M059J (cell line): ENCODE data around the gene TTLL8. TPM values are rescaled to one million over a fixed set of nuclear protein-coding genes. Genes with fewer than 3 reads are reported as not detected.

Experiments
- DNase-seq: peaks from one replicate; pipeline ENCODE4 v3.0.0-alpha.2; 2012; ENCODE audit warnings: low read depth
- total RNA-seq: library from RNA; depleted of rRNA; stranded (reverse); fragments of >200 nt; shearing (Covaris generic); gene quantifications from 2 replicates; pipeline ENCODE4 v1.2.3, GENCODE V29; 2014

Gene TTLL8
- total RNA-seq, 1 experiment from 2014 or later: not detected

DNA sequence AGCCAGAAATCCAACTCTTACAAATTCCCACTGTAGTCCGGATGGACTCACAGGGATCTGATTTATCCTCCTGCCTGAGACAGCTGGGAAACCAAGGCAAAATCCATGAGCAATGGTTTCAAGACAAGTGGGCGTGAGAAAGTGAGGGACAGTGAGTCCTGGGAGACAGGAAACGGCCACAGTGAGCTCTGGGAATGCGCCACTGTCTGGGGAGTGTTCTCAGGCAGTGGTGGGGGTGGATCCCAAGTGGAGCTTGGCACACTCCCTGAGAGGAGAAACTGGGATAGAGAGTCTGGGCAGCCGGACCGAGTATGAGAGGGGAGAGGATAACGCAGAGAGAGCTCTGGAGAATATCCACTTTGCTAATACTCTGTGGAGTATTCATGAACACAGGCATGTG is 55.3 kb downstream of the TTLL8 start:
- DNase-seq: no peak

DNA sequence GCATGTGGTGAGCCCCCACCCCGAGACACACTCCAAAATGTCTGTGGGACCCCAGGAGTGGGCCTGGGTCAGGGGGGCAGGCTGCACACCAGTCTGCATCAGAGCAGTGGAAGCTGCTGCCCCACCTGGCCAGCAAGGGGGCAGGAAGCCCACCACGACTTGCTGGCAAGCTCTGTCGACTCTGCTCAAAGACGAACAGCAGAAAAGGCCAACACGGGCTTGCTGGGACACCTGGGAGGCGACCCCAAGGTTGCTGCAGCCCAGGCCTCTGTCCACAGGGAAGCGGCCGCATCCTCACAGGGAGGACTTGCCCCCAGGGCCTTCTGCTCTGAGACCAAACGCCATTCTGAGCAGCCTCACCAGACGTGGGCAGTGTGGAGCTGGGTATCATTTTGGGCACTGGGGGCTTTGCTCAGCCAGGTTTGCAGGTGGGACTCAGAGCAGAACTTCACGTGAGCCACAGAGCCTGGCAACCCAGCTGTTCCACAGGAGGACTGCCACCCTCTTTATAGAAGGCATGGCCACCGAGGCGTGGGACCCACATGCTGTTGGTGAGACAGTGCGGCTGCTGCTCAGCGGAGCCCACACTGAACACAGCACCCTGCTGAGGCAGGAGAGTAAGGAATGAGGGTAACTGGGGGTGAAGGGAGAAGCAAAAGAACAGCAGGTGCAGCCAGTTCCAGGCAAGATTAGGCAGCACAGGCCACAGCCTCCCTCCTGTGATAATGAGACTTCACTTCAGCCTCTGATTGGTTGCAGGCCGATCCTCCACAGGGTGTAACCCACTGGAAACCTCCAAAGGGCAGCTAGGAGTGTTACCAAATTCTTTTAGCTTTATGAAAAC is 56.5 kb downstream of the TTLL8 start:
- no peak for DNase-seq

DNA sequence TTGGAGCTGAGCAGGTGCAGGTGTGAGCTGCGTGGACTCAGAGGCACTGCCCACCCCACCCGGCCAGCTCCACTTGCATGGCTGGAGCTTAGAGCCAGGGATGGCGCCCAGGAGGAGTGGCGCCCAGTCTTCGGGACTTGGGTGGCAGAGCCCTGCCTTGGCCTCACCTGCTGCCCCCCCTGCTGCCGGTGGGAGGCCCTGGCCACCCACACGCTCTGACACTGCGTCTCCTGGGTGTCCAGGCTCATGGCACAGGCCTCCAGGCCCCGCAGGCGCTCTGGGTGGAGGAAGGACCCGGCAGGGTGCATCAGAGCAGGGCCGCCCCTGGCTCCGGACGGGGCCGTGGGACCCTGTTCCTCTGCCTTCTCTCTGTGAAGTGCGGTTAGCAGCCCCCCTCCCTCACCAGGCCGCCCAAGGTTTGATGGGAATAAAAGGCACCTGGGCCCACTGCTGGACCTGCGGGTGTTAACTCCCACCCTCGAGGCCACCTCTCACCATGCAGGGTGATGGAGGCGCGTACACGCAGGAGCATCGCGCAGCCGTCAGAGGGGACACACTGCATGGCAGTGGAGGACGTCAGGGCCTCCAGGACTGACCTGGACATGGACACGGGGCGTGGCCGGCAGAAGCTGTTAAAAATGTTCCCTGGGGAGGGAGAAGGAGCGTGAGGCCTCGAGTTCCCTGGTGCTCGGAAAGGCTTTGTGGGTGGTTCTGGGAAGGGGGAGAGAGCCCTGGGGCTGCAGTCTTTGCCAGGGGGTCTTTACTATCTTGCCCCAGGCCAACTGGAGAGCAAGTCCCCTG is 57.3 kb downstream of the TTLL8 start:
- no peak for DNase-seq

DNA sequence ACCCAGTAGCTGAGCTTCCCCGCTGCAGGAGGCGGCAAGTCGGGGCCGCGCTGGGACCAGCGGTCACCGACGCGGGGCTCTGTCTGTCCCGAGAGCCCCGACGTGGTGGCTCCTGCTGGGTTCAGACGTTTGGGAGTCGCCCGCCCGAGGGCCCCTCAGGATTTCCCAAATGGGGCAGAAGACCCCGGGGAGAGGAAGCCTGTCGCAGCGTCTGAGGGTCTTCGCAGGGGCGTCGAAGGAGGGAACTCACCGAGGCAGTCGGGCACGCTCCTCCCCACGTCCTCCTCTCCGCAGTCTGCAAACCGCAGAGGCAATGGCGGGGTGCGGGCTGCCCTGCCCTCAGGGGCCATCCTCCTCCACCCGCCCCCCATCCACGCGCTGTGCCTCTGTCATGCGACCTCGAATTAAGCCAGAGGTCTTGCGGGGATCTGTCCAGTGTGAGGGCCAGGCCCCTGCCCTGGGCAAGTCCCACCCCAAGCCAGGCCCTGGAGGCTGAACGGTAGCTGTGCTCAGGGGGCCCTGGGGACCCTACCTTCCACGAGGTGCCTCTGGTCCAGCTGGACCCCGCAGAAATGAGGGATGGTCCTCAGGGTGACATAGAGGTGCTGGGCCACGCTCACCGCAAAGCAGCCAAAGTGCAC is 58.0 kb downstream of the TTLL8 start:
- DNase-seq: no peak

DNA sequence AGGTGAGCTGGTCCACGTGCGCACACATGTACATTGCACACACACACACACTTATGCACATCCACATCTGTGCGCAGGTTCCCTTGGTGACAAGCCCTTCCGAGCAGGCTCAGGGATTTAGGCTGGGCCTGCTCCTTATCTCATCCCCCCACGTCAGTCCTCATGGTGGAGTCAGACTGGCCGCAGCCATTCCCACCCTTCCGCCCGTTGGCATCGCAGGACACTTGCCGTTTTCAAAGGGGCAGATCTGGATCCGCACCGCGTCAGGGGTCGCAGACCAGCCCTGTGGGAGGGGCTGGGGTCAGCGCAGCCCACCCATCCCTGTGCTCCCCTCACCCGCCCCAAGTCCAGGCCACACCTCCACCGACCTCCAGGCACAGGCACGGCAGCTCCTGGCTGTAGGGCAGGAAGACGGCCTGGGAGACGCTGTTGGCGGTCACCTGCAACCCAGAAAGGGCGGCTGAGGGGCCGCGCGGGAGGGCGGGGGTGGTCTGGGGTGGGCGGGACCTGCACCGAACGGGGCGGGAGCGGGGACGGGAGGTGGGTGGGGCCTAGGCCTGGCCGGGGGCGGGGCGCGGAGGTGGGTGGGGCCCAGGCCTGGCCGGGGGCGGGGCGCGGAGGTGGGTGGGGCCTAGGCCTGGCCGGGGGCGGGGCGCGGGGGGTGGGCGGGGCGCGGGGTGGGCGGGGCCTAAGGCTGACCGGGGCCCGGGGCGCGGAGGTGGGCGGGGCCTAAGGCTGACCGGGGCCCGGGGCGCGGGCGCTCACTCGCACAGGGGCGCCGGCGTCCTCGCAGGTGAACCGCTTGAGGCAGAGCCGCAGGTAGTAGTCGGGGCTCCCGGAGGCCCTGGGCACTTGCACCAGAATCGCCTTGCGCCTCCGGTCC is 58.8 kb downstream of the TTLL8 start:
- DNase-seq: no peak

DNA sequence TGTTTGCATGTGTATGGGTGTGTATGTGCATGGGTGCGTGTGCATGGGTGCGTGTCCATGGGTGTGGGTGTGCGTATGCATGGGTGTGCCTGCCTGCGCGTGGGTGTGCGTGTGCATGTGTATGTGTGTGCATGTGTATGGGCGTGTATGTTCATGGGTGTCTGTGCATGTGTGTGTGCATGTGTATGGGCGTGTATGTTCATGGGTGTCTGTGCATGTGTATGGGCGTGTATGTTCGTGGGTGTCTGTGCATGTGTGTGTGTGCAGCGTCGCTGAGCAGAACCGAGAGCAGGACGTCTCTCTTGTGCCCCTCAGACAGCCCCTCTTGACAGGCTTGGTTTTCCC is 59.4 kb downstream of the TTLL8 start:
- no peak for DNase-seq

DNA sequence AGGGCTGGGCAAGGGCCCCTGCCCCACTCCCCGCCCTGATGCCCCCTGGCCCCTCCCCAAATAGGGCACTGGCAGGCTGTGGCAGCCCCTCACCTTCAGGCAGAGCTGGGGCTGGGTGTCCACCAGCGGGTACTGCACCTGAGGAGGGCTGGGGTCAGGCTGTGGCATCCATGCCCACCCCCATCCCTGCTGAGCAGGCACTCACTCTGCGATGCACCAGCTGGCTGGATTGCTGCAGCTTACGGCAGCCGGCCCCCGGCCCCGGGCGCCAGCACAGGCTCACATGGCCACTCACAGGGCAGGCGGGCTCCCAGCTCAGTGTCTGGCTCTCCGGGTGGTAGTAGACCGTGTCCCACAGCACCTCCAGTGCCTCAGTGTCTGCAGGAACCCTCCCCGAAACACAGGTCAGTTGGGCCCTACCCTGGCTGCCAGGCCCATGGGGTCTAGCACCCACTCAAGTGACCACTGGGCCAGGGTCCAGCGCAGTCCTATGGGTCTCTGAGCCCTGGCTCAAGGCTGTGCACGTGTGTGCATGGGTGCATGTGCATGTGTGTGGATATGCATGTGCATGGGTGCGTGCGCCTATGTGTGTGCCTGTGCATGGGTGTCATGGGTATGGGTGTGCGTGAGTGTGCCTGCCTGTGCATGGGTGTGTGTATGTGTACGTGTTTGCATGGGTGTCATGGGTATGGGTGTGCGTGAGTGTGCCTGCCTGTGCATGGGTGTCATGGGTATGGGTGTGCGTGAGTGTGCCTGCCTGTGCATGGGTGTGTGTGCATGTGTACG is 60.0 kb downstream of the TTLL8 start:
- DNase-seq: no peak

DNA sequence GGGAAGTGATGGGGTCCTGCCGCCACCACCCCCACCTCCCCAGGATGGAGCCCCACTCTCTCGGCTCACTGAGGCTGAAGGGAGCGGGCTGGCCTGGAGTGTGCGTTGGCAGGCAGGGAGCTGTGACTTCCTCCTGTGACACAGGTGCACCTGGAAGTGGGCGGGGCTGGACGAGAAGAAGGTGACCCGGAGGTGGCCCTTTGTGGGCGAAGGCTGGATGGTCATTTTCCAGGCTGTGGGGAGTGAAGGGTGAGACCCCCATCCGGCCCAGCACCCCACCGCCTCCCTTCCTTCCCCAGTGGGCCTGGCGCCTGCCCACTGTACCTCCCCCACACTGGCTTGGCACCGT is 60.9 kb downstream of the TTLL8 start:
- DNase-seq: no peak

DNA sequence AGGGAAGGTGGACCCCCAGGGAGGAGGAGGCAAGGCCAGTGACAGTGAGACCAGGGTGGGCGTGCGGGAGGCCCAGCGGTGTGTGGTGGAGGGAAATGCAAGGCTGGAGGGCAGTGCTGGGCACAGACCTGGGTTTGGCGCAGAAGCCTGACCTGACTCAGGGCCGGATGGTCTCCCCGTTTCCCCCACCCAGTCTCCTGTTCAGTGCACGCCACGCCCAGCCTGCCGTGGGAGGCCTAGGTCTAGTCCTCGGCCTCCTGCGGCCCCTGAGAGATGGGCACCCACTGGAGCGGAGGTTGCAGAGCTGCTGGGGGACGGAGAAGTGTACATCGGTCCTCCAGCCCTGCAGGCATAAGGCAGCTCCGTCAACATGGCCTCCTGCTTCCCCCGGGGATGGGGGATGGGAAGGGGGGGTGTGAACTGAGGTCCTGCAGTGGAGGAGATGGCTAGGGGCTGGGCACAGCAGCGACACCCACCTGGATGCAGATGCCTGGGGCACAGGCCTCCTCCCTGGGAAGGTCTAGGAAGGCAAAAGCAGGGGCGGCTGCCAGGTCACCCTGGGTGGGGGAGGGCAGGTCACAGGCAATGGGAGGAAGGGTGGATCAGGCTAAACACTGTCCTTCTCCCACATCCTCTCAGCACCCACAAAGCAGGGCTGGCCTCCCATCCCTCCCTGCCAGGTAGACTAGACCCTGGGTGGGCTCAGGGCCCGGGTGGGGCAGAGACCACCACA is 61.4 kb downstream of the TTLL8 start:
- DNase-seq: no peak

DNA sequence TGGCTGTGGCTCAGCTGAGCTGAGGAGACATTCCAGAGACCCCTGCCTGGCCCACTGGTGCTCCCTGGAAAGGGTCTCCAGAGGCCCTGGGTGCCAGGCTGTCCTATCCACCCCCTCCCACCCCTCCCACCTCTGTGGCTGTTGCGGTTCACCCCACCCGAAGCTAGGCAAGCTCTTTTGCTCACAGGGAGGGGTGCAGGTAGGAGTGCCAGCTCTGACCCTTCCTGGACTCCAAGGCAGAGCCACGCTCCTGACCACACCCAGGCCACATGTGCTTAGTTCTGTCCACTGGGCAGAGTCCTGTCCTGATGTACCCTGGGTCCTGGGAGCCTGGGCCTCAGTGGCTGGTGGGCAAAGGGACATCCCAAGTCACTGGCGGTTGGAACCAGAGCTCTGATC is 62.0 kb downstream of the TTLL8 start:
- DNase-seq: no peak

DNA sequence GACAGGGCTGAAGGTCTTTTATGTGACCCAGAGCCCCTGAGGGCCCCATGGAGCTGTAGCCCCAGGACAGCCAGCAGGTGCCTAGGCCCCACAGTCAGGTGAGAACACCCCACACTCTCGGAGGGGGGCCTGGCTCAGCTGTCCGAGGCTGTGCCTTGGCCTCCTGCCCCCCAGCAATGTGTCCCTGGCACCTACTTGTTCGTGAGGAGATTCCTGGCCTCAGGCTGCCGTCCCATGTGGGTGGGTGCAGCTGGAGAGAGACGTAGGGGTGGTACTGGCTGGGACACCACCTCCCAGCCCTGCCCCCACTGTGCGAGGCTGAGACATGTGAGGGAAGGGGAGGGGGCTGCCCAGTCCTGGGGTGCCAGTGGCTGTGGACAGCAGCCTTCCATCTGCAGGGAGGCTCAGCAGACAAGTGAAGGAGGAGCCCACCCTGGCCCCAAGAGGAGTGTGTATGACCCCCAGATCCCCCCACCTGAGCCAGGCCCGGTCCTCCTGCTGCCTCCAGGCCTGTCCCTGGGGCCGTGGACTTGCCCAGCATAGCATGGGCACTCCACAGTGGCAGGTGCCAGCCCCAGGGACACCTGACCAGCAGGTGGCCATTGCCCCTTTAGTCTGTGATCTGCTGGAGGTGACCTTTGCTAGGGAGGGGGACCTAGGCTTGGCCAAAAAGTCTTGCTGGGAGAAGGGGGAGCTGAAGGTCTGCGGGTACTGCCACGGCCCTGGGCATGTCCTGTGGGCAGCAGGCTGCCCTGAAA is 62.6 kb downstream of the TTLL8 start:
- no peak for DNase-seq

DNA sequence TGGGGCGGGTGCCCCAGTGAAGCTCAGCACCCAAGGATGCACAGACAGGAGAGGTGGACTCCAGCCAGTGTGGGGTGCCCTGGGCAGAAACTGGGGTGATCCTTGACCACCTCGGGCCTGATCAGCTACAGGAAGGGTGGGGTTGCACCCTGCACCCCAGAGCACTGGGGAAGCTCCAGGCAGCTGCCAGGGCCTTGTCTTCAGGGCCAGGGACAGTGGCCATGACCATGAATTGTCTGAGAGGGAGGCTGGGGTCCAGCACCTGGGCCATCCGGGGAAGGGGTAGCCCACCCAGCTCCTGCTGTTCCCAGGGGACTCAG is 63.1 kb downstream of the TTLL8 start:
- DNase-seq: no peak

DNA sequence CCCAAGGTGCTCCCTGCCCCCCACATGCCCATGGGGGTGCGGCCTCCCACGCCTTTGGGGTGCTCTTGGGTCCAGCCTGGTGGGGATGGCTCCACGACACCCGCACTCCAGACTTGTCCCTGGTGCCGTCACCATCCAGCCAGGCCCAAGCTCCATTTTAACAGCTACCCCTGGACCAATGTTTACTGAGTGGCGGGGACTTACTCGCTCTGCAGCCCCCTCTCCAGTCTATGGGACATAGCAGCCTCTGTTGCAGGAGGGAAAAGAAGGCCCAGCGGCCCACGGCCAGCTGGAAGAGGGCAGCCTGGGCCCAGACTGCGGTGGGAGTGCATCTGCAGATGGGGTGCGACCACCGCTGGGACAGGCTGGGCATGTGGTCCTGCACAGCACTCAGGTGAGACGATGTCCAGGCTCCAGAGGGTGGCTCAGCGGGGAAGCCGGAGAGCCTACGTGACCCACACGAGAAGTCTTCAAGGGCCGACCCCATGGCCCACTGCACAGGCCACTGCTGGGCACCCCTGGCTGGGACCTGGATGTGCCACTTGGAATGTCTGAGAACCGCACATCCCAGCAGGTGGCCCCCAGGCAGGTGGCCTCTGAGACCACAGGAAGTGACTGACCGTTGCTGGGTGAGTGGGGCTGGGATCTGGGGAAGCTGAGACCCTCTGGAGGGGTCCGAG is 63.6 kb downstream of the TTLL8 start:
- no peak for DNase-seq

DNA sequence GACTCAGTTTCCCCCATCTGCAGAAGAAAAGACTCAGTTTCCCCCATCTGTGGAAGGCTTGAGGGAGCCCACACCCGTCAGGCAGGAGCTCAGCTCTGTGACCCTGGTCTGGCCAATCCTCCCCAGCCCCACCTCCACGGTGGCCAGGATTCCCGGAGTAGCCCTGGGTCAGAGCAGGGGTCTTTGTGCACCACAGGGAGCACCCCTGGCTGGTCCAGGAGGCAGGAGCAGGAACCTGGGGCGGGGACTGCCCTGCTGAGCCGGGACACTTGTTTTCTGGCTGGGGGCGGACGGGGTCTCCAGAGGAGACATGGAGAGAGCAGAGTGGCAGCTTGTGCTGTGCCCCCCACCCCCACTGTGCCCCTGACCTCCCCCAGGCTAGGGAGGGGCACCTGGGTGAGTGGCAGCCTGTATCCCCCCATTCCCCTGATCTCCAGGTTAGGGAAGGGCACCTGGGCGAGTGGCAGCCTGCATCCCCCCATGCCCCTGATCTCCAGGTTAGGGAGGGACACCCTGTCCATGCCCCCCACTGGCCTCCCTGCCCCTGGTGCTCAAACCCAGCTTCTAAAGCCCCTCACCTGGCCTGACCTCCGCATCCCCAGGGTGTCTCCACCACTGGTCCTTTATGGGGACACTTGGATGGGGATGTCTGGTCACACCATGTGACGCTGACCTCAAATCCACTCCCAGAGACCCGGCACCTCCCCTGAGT is 64.3 kb downstream of the TTLL8 start:
- no peak for DNase-seq

DNA sequence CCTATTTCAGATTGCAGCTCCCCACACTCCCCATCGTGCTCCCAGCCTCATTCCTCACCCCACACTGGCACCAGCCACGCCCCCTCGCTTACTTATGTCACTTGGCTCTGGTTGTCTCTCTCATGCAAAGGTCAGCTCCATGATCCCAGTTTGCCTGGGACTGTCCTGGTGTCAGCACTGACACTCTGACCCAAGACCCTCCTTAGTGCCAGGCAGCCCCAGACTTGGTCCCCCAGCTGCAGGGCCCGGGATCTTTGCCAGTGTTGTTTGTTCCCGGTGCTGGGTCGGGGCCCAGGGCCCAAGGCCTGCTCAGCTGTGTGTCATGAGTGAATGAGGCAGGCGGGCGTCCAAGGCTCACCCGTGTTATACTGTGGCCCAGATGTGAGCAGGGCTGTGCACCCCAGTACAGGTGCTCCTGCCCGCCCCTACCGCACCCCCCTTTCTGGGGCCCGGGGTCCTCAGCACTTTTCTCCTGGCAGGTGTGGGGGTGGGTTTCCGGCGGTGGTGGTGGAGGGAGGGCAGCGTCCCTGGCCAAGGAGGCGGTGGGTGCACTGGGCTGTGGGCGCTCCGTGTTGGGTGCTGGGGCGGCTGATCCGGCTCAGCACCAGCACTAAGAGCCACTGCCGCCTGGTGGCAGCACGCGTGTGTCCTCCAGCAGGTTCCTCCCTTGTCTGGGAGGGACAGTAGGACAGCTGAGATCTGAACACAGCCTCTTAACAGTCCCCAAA is 65.0 kb downstream of the TTLL8 start:
- DNase-seq: peak; percentile 50

DNA sequence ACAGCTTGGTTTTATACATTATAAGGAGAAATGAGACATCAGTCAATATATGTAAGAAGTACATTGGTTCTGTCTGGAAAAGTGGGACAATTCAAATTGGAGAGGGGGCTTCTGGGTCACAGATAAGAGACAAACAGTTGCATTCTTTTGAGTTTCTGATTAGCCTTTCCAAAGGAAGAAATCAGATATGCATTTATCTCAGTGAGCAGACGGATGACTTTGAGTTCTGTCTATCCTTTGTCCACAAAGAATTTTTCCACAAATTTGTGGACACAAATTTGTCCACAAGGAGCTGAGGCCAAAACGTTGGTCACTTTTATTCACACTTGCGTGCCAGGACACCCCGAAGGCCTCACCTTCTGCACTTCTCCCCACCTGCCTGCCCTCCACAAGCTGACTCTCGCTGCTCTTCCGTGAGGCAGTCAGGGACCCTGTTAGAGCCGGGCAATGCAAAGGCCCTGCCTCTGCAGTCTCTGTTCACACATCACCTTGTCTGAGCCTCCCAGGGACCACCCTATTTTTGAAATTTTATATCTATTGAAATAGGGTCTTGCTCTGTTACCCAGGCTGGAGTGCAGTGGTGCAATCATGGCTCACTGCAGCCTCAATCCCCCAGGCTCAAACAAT is 66.1 kb downstream of the TTLL8 start:
- DNase-seq: no peak

DNA sequence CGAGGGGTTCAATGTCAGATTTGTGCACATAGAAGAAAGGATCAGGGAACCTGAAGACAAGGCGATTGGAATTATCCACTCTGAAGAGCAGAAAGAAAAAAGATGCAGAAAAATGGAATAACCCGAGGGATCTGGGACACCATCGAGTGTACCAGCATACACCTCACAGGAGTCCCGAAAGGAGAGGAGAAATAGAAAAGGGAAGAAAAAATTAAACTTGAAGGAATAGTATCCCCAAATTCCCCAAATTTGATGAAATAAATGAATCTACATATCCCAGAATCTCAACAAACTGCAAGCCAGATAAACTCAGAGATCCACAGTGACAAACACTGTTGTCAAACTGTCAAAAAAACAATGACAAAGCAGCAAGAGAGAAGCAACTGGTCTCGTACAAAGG is 66.9 kb downstream of the TTLL8 start:
- no peak for DNase-seq
